Neural progenitor cell (in vitro differentiated cells): ENCODE results near the gene NFATC1.

ENCODE experiments used
- EZH2 ChIP-seq: fragments of 200-600 bp; sonication (generic); IDR thresholded peaks from 2 replicates; pipeline ENCODE4 v1.6.1; 2017; ENCODE audit warnings: antibody characterized with exemption, mild to moderate bottlenecking, moderate library complexity
- TF ChIP-seq, protein P1 (sequence below): fragments of 200-600 bp; sonication (generic); IDR thresholded peaks from 2 replicates; pipeline ENCODE4 v1.5.1; 2017; ENCODE audit warnings: antibody characterized with exemption, mild to moderate bottlenecking

DNA sequence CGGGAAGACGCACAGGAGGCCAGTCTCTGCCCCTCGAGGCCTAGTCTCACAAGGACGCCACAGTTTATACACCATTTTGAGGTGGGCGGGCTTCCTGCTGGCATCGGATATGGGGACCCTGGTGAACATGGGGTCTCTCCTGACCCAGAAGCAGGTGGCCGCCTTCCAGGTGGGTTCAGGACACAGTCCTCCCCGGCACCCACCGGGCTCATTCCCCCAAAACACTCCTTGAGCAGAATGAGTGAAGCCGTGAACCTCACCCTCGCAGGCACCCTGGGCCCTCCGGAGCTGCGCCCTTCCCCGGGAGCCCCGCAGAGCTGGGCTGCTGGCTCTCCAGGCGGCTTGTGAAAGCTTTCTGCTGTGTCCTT lies 6.5 kb downstream of the NFATC1 start:
- TF ChIP-seq, protein P1, sequence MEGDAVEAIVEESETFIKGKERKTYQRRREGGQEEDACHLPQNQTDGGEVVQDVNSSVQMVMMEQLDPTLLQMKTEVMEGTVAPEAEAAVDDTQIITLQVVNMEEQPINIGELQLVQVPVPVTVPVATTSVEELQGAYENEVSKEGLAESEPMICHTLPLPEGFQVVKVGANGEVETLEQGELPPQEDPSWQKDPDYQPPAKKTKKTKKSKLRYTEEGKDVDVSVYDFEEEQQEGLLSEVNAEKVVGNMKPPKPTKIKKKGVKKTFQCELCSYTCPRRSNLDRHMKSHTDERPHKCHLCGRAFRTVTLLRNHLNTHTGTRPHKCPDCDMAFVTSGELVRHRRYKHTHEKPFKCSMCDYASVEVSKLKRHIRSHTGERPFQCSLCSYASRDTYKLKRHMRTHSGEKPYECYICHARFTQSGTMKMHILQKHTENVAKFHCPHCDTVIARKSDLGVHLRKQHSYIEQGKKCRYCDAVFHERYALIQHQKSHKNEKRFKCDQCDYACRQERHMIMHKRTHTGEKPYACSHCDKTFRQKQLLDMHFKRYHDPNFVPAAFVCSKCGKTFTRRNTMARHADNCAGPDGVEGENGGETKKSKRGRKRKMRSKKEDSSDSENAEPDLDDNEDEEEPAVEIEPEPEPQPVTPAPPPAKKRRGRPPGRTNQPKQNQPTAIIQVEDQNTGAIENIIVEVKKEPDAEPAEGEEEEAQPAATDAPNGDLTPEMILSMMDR, result no peak
- no peak for TF ChIP-seq EZH2
